ENCODE results near the gene FAM186B.

The FAM186B gene

DNA sequence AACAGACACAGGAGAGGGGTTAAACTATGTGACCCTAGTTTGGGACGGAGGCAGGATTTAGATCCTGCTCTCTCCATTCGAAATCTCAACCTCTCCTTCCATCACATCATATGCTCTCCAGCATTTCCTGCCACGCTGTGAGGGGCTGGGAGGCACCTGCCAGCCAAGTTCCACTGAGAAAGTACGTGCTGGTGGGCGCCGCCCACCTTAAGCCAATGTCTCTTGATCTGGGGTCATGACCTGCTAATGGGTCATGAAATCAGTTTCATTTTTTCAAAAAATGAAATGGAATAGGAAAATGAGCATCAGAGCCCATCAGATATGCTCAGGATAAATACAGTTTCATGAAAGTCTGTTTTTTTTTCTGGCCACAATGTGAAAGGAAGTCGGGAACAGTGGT lies 44.7 kb downstream of the FAM186B start:
- DNase-seq: no peak
- Histone ChIP-seq H3K4me3 (ENCODE audit: low read depth, low read length) (no peak overlapping the region), H3K9me3 (ENCODE audit: severe bottlenecking) (no peaks in the 10 kb centered on the region), H3K36me3 (peaks cover 95% of the 10 kb centered on the region), H3K27me3 (ENCODE audit: insufficient read depth, low read depth, severe bottlenecking) (no peaks in the 10 kb centered on the region), H3K27ac (no peak overlapping the region)
- TF ChIP-seq, protein P1, sequence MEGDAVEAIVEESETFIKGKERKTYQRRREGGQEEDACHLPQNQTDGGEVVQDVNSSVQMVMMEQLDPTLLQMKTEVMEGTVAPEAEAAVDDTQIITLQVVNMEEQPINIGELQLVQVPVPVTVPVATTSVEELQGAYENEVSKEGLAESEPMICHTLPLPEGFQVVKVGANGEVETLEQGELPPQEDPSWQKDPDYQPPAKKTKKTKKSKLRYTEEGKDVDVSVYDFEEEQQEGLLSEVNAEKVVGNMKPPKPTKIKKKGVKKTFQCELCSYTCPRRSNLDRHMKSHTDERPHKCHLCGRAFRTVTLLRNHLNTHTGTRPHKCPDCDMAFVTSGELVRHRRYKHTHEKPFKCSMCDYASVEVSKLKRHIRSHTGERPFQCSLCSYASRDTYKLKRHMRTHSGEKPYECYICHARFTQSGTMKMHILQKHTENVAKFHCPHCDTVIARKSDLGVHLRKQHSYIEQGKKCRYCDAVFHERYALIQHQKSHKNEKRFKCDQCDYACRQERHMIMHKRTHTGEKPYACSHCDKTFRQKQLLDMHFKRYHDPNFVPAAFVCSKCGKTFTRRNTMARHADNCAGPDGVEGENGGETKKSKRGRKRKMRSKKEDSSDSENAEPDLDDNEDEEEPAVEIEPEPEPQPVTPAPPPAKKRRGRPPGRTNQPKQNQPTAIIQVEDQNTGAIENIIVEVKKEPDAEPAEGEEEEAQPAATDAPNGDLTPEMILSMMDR (IDR thresholded peaks at IDR 0.05; ENCODE audit: low read depth, low read length): no peak

- TF ChIP-seq, protein P1 (IDR thresholded peaks at IDR 0.05; ENCODE audit: low read depth, low read length): no peak
- peaks cover 80% of the 10 kb centered on the region for H3K36me3 ChIP-seq
- DNase-seq: no peak
- H3K27ac ChIP-seq: no peak overlapping the region
- H3K9me3 ChIP-seq (ENCODE audit: severe bottlenecking): no peaks in the 10 kb centered on the region
- no peaks in the 10 kb centered on the region for H3K27me3 ChIP-seq (ENCODE audit: insufficient read depth, low read depth, severe bottlenecking)
- H3K4me3 ChIP-seq (ENCODE audit: low read depth, low read length): no peak overlapping the region
These were observed 46.3 kb downstream of the FAM186B start for GRCh38 chr12:49559011-49559675.

GRCh38 chr12:49558526-49558925 lies 46.9 kb downstream of the FAM186B start:
- H3K27ac ChIP-seq: no peak overlapping the region
- H3K27me3 ChIP-seq (ENCODE audit: insufficient read depth, low read depth, severe bottlenecking): no peaks in the 10 kb centered on the region
- DNase-seq: no peak
- H3K36me3 ChIP-seq: peaks cover 73% of the 10 kb centered on the region
- TF ChIP-seq, protein P1 (IDR thresholded peaks at IDR 0.05; ENCODE audit: low read depth, low read length): no peak
- no peaks in the 10 kb centered on the region for H3K9me3 ChIP-seq (ENCODE audit: severe bottlenecking)
- no peak overlapping the region for H3K4me3 ChIP-seq (ENCODE audit: low read depth, low read length)

DNA sequence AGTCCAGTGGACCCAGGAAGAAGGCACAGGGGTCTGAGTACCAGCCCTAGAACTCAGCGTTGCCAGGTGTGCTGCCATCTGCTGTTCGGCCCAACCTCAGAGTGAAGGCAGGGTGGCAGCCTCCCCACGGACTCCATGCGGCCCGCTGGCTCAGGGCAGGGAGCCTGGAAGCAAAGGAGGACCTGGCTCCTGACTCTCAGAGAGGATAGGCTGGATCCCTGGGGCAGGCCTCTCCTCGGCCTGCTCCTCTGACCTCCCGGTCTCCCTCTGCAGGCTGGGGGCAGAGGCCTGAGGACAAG lies 47.6 kb downstream of the FAM186B start:
- H3K36me3 ChIP-seq: peaks cover 67% of the 10 kb centered on the region
- no peaks in the 10 kb centered on the region for H3K27me3 ChIP-seq (ENCODE audit: insufficient read depth, low read depth, severe bottlenecking)
- H3K27ac ChIP-seq: no peak overlapping the region
- H3K9me3 ChIP-seq (ENCODE audit: severe bottlenecking): no peaks in the 10 kb centered on the region
- no peak overlapping the region for H3K4me3 ChIP-seq (ENCODE audit: low read depth, low read length)
- no peak for DNase-seq
- TF ChIP-seq, protein P1 (IDR thresholded peaks at IDR 0.05; ENCODE audit: low read depth, low read length): peak; percentile 39; the same call in 1 of the 2 replicates

- no peaks in the 10 kb centered on the region for H3K27me3 ChIP-seq (ENCODE audit: insufficient read depth, low read depth, severe bottlenecking)
- H3K36me3 ChIP-seq: peaks cover 62% of the 10 kb centered on the region
These were observed 48.1 kb downstream of the FAM186B start for GRCh38 chr12:49557187-49557916.

More at GRCh38 chr12:49557187-49557916, 48.1 kb downstream of the FAM186B start:
- TF ChIP-seq, protein P1 (IDR thresholded peaks at IDR 0.05; ENCODE audit: low read depth, low read length): no peak
- Histone ChIP-seq H3K27ac (no peak overlapping the region), H3K9me3 (ENCODE audit: severe bottlenecking) (no peaks in the 10 kb centered on the region), H3K4me3 (ENCODE audit: low read depth, low read length) (no peak overlapping the region)
- DNase-seq: no peak

Measured in WERI-Rb-1 (cell line).